Activated T-cell treated with anti-CD3 and anti-CD28 coated beads, Interleukin-2, amount 50 U/mL, for 4 hours (primary cell): ENCODE measurements around the gene SETD1A. TPM values are rescaled to one million over a fixed set of nuclear protein-coding genes. Genes with fewer than 3 reads are reported as not detected.

Experiments
- ATAC-seq, 2 donors: fragments of 200-7000 bp; cut with Tn5 transposase; one replicate each; pipeline ENCODE4 v1.10.0; 2021
- DNase-seq: peaks from one replicate; pipeline ENCODE4 v3.0.0-alpha.2; 2020
- H3K27me3 Mint-ChIP-seq: one replicate; pipeline ENCODE4 v1.8.0; 2021; ENCODE audit warnings: low read depth, mixed read lengths
- H3K36me3 Mint-ChIP-seq: one replicate; pipeline ENCODE4 v1.8.0; 2022; ENCODE audit warnings: mixed read lengths; ENCODE audit not compliant: insufficient read depth
- H3K4me1 Mint-ChIP-seq: one replicate; pipeline ENCODE4 v1.8.0; 2021; ENCODE audit warnings: low read depth, mixed read lengths
- H3K4me3 Mint-ChIP-seq: one replicate; pipeline ENCODE4 v1.8.0; 2021; ENCODE audit warnings: mild to moderate bottlenecking, moderate library complexity, mixed read lengths
- H3K9me3 Mint-ChIP-seq: one replicate; pipeline ENCODE4 v1.8.0; 2021; ENCODE audit warnings: mixed read lengths
- total RNA-seq, 3 donors: library from RNA; stranded (reverse); gene quantifications; one replicate each; pipeline ENCODE4 v1.2.1, GENCODE V29; 2021

The SETD1A gene
- total RNA-seq, 3 donors from 2014 or later = 39.3 to 49.0 (median 40.5) TPM

GRCh38 chr16:31001507-31002249 is 44.1 kb downstream of the SETD1A start:
- no peak overlapping the region for H3K4me3 Mint-ChIP-seq
- H3K4me1 Mint-ChIP-seq = peaks cover 2% of the 10 kb centered on the region
- H3K36me3 Mint-ChIP-seq = no peaks in the 10 kb centered on the region
- DNase-seq = no peak
- H3K27me3 Mint-ChIP-seq = no peaks in the 10 kb centered on the region
- H3K9me3 Mint-ChIP-seq = no peaks in the 10 kb centered on the region
- no peak for ATAC-seq

GRCh38 chr16:31002250-31002700 is 44.7 kb downstream of the SETD1A start:
- ATAC-seq = no peak
- Mint-ChIP-seq H3K36me3 (no peaks in the 10 kb centered on the region), H3K4me1 (no peaks in the 10 kb centered on the region), H3K4me3 (no peak overlapping the region), H3K9me3 (no peaks in the 10 kb centered on the region), H3K27me3 (no peaks in the 10 kb centered on the region)
- no peak for DNase-seq

- DNase-seq (no peak), ATAC-seq (no peak)
- H3K9me3 Mint-ChIP-seq = no peaks in the 10 kb centered on the region
- no peaks in the 10 kb centered on the region for H3K36me3 Mint-ChIP-seq
- H3K27me3 Mint-ChIP-seq = no peaks in the 10 kb centered on the region
- H3K4me3 Mint-ChIP-seq = no peak overlapping the region
- no peaks in the 10 kb centered on the region for H3K4me1 Mint-ChIP-seq
Measured at GRCh38 chr16:31002862-31003341, 45.3 kb downstream of the SETD1A start.

- no peaks in the 10 kb centered on the region for H3K4me1 Mint-ChIP-seq
- no peaks in the 10 kb centered on the region for H3K36me3 Mint-ChIP-seq
- DNase-seq (no peak), ATAC-seq (no peak)
- H3K9me3 Mint-ChIP-seq = no peaks in the 10 kb centered on the region
- H3K27me3 Mint-ChIP-seq = no peaks in the 10 kb centered on the region
- H3K4me3 Mint-ChIP-seq = no peak overlapping the region
Measured at GRCh38 chr16:31003744-31004143, 46.2 kb downstream of the SETD1A start.

GRCh38 chr16:31004658-31005057 is 47.1 kb downstream of the SETD1A start:
- H3K4me1 Mint-ChIP-seq = peaks cover 2% of the 10 kb centered on the region
- H3K4me3 Mint-ChIP-seq = no peak overlapping the region
- H3K36me3 Mint-ChIP-seq = no peaks in the 10 kb centered on the region
- ATAC-seq (no peak), DNase-seq (no peak)
- H3K27me3 Mint-ChIP-seq = peaks cover under 1% of the 10 kb centered on the region
- no peaks in the 10 kb centered on the region for H3K9me3 Mint-ChIP-seq

GRCh38 chr16:31005350-31006085 is 48.0 kb downstream of the SETD1A start:
- DNase-seq (no peak), ATAC-seq (no peak)
- peaks cover 7% of the 10 kb centered on the region for H3K4me1 Mint-ChIP-seq
- H3K36me3 Mint-ChIP-seq = no peaks in the 10 kb centered on the region
- no peaks in the 10 kb centered on the region for H3K9me3 Mint-ChIP-seq
- no peak overlapping the region for H3K4me3 Mint-ChIP-seq
- H3K27me3 Mint-ChIP-seq = peaks cover 5% of the 10 kb centered on the region

GRCh38 chr16:31006086-31006385 is 48.5 kb downstream of the SETD1A start:
- Mint-ChIP-seq H3K36me3 (no peaks in the 10 kb centered on the region), H3K4me1 (peaks cover 8% of the 10 kb centered on the region), H3K4me3 (no peak overlapping the region), H3K9me3 (no peaks in the 10 kb centered on the region), H3K27me3 (peaks cover 8% of the 10 kb centered on the region)
- ATAC-seq = no peak
- no peak for DNase-seq

- Mint-ChIP-seq H3K4me3 (no peak overlapping the region), H3K9me3 (no peaks in the 10 kb centered on the region), H3K4me1 (peaks cover 13% of the 10 kb centered on the region), H3K27me3 (peaks cover 13% of the 10 kb centered on the region), H3K36me3 (no peaks in the 10 kb centered on the region)
- ATAC-seq (no peak), DNase-seq (no peak)
Measured at GRCh38 chr16:31006589-31006988, 49.0 kb downstream of the SETD1A start.

- no peak for DNase-seq
- ATAC-seq = no peak
- H3K4me3 Mint-ChIP-seq = no peak overlapping the region
- H3K36me3 Mint-ChIP-seq = no peaks in the 10 kb centered on the region
- H3K9me3 Mint-ChIP-seq = no peaks in the 10 kb centered on the region
- peaks cover 21% of the 10 kb centered on the region for H3K27me3 Mint-ChIP-seq
- peaks cover 14% of the 10 kb centered on the region for H3K4me1 Mint-ChIP-seq
Measured at GRCh38 chr16:31007684-31008083, 50.1 kb downstream of the SETD1A start.

- H3K27me3 Mint-ChIP-seq = peaks cover 21% of the 10 kb centered on the region
- H3K9me3 Mint-ChIP-seq = no peaks in the 10 kb centered on the region
- peaks cover 14% of the 10 kb centered on the region for H3K4me1 Mint-ChIP-seq
- no peak for ATAC-seq
- no peak for DNase-seq
- no peak overlapping the region for H3K4me3 Mint-ChIP-seq
- H3K36me3 Mint-ChIP-seq = no peaks in the 10 kb centered on the region
Measured at GRCh38 chr16:31008149-31008548, 50.6 kb downstream of the SETD1A start.

- no peaks in the 10 kb centered on the region for H3K36me3 Mint-ChIP-seq
- ATAC-seq (no peak), DNase-seq (no peak)
- peaks cover 24% of the 10 kb centered on the region for H3K27me3 Mint-ChIP-seq
- H3K4me1 Mint-ChIP-seq = peaks cover 14% of the 10 kb centered on the region
- no peak overlapping the region for H3K4me3 Mint-ChIP-seq
- H3K9me3 Mint-ChIP-seq = no peaks in the 10 kb centered on the region
Measured at GRCh38 chr16:31008551-31008950, 51.0 kb downstream of the SETD1A start.

GRCh38 chr16:31009120-31009519 is 51.6 kb downstream of the SETD1A start:
- no peak overlapping the region for H3K4me3 Mint-ChIP-seq
- peaks cover 28% of the 10 kb centered on the region for H3K27me3 Mint-ChIP-seq
- ATAC-seq = no peak
- no peaks in the 10 kb centered on the region for H3K36me3 Mint-ChIP-seq
- DNase-seq = no peak
- H3K9me3 Mint-ChIP-seq = no peaks in the 10 kb centered on the region
- H3K4me1 Mint-ChIP-seq = peaks cover 14% of the 10 kb centered on the region

- peak in 1 of 2 donors; percentile 41 for ATAC-seq
- peak overlapping the region; percentile 73 for H3K4me3 Mint-ChIP-seq
- H3K4me1 Mint-ChIP-seq = peaks cover 14% of the 10 kb centered on the region
Measured at GRCh38 chr16:31009894-31010584, 52.5 kb downstream of the SETD1A start.

GRCh38 chr16:31010585-31011325 is 53.2 kb downstream of the SETD1A start, which contains the start of gene STX1B:
TSS of gene STX1B (minus strand) at chr16:31010638. CDS start at chr16:31010396, 242 bp downstream.
- peak; percentile 59 to 74 for ATAC-seq
- peaks cover 38% of the 10 kb centered on the region for H3K27me3 Mint-ChIP-seq
- H3K36me3 Mint-ChIP-seq = no peaks in the 10 kb centered on the region
- peak; percentile 51 for DNase-seq
- H3K4me3 Mint-ChIP-seq = peak within 1 kb of the TSS; percentile 73
- peaks cover 14% of the 10 kb centered on the region for H3K4me1 Mint-ChIP-seq
- H3K9me3 Mint-ChIP-seq = no peaks in the 10 kb centered on the region

More at GRCh38 chr16:31009894-31010584, 52.5 kb downstream of the SETD1A start:
- Mint-ChIP-seq H3K36me3 (no peaks in the 10 kb centered on the region), H3K27me3 (peaks cover 31% of the 10 kb centered on the region), H3K9me3 (no peaks in the 10 kb centered on the region)
- no peak for DNase-seq
